Measurements from ENCODE around the gene SAMD4A.

GRCh38 chr14:54762296-54762695, 195.4 kb downstream of the SAMD4A start:
- no peak for TF ChIP-seq POLR2A (IDR thresholded peaks at IDR 0.05; ENCODE audit: low read depth, low read length)
- TF ChIP-seq ELK1 (IDR thresholded peaks at IDR 0.05; ENCODE audit: borderline replicate concordance, low read depth, low read length): no peak
- no peak for TF ChIP-seq CTCF (conservative IDR thresholded peaks at IDR 0.05; ENCODE audit: low read depth, low read length)
- no peak for TF ChIP-seq CEBPB (IDR thresholded peaks at IDR 0.05; ENCODE audit: low read depth, low read length)
- no peak for TF ChIP-seq MAFK (IDR thresholded peaks at IDR 0.05; ENCODE audit: low read depth, low read length)
- no peak for TF ChIP-seq SMC3 (IDR thresholded peaks at IDR 0.05; ENCODE audit: low read depth, low read length)
- no peak for TF ChIP-seq RCOR1 (IDR thresholded peaks at IDR 0.05; ENCODE audit: insufficient replicate concordance, low read length)
- no peak for TF ChIP-seq RAD21 (IDR thresholded peaks at IDR 0.05; ENCODE audit: low read length)
- TF ChIP-seq MAZ (IDR thresholded peaks at IDR 0.05; ENCODE audit: borderline replicate concordance, low read depth, low read length): no peak
- no peak for TF ChIP-seq USF2 (IDR thresholded peaks at IDR 0.05; ENCODE audit: low read depth, low read length)
